Mesendoderm (in vitro differentiated cells): Measurements from ENCODE around the gene KMT2D.

Experiments used
- DNase-seq: peaks from one replicate; pipeline ENCODE4 v3.0.0; 2013
- H2AK5ac ChIP-seq: 2 replicates; pipeline ENCODE4 v1.6.1; 2013; ENCODE audit warnings: low read length, inconsistent platforms
- H2BK120ac ChIP-seq: 2 replicates; pipeline ENCODE4 v1.6.1; 2013; ENCODE audit warnings: low read depth, mild to moderate bottlenecking, low read length, moderate library complexity, mixed read lengths
- H2BK15ac ChIP-seq: replicated peaks from 2 replicates; pipeline ENCODE4 v1.6.1; 2013; ENCODE audit warnings: low read depth, mild to moderate bottlenecking, moderate library complexity
- H2BK5ac ChIP-seq: 2 replicates; pipeline ENCODE4 v1.6.1; 2013; ENCODE audit warnings: low read length, inconsistent platforms
- H3K18ac ChIP-seq: 2 replicates; pipeline ENCODE4 v1.6.1; 2013; ENCODE audit warnings: mild to moderate bottlenecking, low read length, mixed read lengths
- H3K23ac ChIP-seq: one replicate; pipeline ENCODE4 v1.6.1; 2013; ENCODE audit warnings: low read length
- H3K27ac ChIP-seq: 2 replicates; pipeline ENCODE4 v1.5.1; 2013; ENCODE audit warnings: low read depth, mild to moderate bottlenecking, inconsistent platforms, low read length, moderate library complexity
- H3K27me3 ChIP-seq: 2 replicates; pipeline ENCODE4 v1.6.1; 2013; ENCODE audit warnings: low read length, control low read depth, mild to moderate bottlenecking, inconsistent platforms; ENCODE audit not compliant: insufficient read depth, poor library complexity
- H3K36me3 ChIP-seq: 2 replicates; pipeline ENCODE4 v1.6.1; 2013; ENCODE audit warnings: low read length, inconsistent platforms; ENCODE audit not compliant: control insufficient read depth, insufficient read depth
- H3K4ac ChIP-seq: one replicate; pipeline ENCODE4 v1.6.1; 2013; ENCODE audit warnings: low read depth, mild to moderate bottlenecking, low read length, moderate library complexity
- H3K4me1 ChIP-seq: 2 replicates; pipeline ENCODE4 v1.6.1; 2013; ENCODE audit warnings: low read depth, low read length, inconsistent platforms; ENCODE audit not compliant: control insufficient read depth
- H3K4me2 ChIP-seq: 2 replicates; pipeline ENCODE4 v1.6.1; 2013; ENCODE audit warnings: low read length
- H3K4me3 ChIP-seq: 2 replicates; pipeline ENCODE4 v1.5.1; 2013; ENCODE audit warnings: mild to moderate bottlenecking, low read length
- H3K56ac ChIP-seq: one replicate; pipeline ENCODE4 v1.6.1; 2013; ENCODE audit warnings: low read length
- H3K79me1 ChIP-seq: 2 replicates; pipeline ENCODE4 v1.6.1; 2013; ENCODE audit warnings: low read length, inconsistent platforms
- H3K79me2 ChIP-seq: 2 replicates; pipeline ENCODE4 v1.6.1; 2013; ENCODE audit warnings: mild to moderate bottlenecking, low read length; ENCODE audit not compliant: control insufficient read depth, insufficient read depth
- H3K9ac ChIP-seq: 2 replicates; pipeline ENCODE4 v1.6.1; 2013; ENCODE audit warnings: low read length, inconsistent platforms
- H4K5ac ChIP-seq: one replicate; pipeline ENCODE4 v1.6.1; 2013; ENCODE audit warnings: low read length
- H4K8ac ChIP-seq: one replicate; pipeline ENCODE4 v1.6.1; 2013; ENCODE audit warnings: low read depth, mild to moderate bottlenecking, control low read depth, low read length, moderate library complexity
- WGBS: extraction: QIAGEN DNeasy Blood & Tissue Kit; methylation state at CpG from one replicate; pipeline ENCODE4 v1.1.7; 2013; ENCODE audit warnings: low lambda C conversion rate, missing lambda C conversion rate; ENCODE audit not compliant: insufficient coverage; ENCODE audit errors: extremely low coverage; 5-methylcytosine and 5-hydroxymethylcytosine counted together

KMT2D gene

DNA sequence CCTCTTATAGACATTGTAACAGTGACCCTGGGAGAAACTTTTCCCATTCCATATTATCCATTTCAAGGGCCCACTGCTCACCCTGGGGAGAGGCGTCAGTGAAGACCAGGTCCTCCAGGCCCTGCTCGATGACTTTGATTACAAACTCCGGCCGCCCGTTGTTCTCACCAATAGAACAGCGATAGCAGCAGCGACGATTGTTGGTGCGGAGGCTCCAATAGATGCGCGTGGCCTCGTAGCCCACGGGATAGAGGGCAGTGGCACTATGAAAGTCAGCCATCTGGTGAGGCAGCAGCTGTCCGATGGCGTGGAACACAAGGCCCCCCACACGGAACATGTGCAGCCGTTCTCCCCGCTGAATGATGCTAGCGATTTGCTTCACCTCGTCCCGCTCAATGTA is 34.5 kb downstream of the KMT2D start:
- Histone ChIP-seq H3K56ac (no peak overlapping the region), H3K4ac (no peak overlapping the region), H3K79me2 (no peaks in the 10 kb centered on the region), H4K5ac (no peak overlapping the region), H3K23ac (no peak overlapping the region), H2AK5ac (no peak overlapping the region), H4K8ac (no peak overlapping the region), H3K4me1 (no peaks in the 10 kb centered on the region), H3K27me3 (no peaks in the 10 kb centered on the region), H3K4me3 (no peak overlapping the region), H2BK120ac (no peak overlapping the region), H3K27ac (no peak overlapping the region), H3K79me1 (no peaks in the 10 kb centered on the region), H3K18ac (no peak overlapping the region), H3K9ac (no peak overlapping the region), H3K36me3 (peaks cover 32% of the 10 kb centered on the region), H2BK5ac (no peak overlapping the region), H2BK15ac (no peak overlapping the region), H3K4me2 (no peak overlapping the region)
- whole genome bisulfite sequencing: no CpG with 5 or more reads among the region's 21 CpGs
- no peak for DNase-seq

DNA sequence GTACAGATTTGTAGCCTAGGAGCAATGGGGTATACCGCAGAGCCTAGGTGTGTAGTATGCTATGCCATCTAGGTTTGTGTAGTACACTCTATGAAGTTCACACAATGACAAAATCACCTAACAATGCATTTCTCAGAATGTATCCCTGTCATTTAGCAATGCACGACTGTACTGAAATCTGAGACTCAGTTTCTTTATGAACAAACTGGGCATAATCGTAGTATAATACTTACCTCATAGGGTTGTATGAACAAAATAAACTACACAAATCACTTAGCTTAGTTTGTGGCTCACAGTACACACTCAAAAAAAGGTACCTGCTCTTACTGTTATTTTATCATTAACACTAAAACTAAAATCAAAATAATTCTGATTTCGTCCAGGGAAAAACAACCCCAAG is 35.1 kb downstream of the KMT2D start:
- no peak overlapping the region for H4K8ac ChIP-seq
- no CpG with 5 or more reads among the region's 4 CpGs for WGBS
- no peak overlapping the region for H3K18ac ChIP-seq
- H3K9ac ChIP-seq: no peak overlapping the region
- no peaks in the 10 kb centered on the region for H3K4me1 ChIP-seq
- H3K79me2 ChIP-seq: no peaks in the 10 kb centered on the region
- no peak overlapping the region for H2BK15ac ChIP-seq
- no peaks in the 10 kb centered on the region for H3K27me3 ChIP-seq
- H3K23ac ChIP-seq: no peak overlapping the region
- no peak overlapping the region for H3K56ac ChIP-seq
- DNase-seq: no peak
- H3K4me2 ChIP-seq: no peak overlapping the region
- no peak overlapping the region for H2AK5ac ChIP-seq
- no peak overlapping the region for H4K5ac ChIP-seq
- no peak overlapping the region for H3K4me3 ChIP-seq
- H2BK120ac ChIP-seq: no peak overlapping the region
- H3K36me3 ChIP-seq: peaks cover 29% of the 10 kb centered on the region
- H2BK5ac ChIP-seq: no peak overlapping the region
- H3K4ac ChIP-seq: no peak overlapping the region
- H3K27ac ChIP-seq: no peak overlapping the region
- H3K79me1 ChIP-seq: no peaks in the 10 kb centered on the region

- H2AK5ac ChIP-seq: no peak overlapping the region
- no peak overlapping the region for H4K5ac ChIP-seq
- H2BK5ac ChIP-seq: no peak overlapping the region
- H2BK15ac ChIP-seq: no peak overlapping the region
- H3K36me3 ChIP-seq: peaks cover 29% of the 10 kb centered on the region
- no peaks in the 10 kb centered on the region for H3K79me2 ChIP-seq
- H2BK120ac ChIP-seq: no peak overlapping the region
- no peak for DNase-seq
- no peak overlapping the region for H3K27ac ChIP-seq
- H3K56ac ChIP-seq: no peak overlapping the region
- H3K4me3 ChIP-seq: no peak overlapping the region
- no peak overlapping the region for H3K23ac ChIP-seq
- H3K4ac ChIP-seq: no peak overlapping the region
- H3K27me3 ChIP-seq: no peaks in the 10 kb centered on the region
- H3K79me1 ChIP-seq: no peaks in the 10 kb centered on the region
- H3K4me1 ChIP-seq: no peaks in the 10 kb centered on the region
- no peak overlapping the region for H3K4me2 ChIP-seq
- no peak overlapping the region for H4K8ac ChIP-seq
- H3K18ac ChIP-seq: no peak overlapping the region
- WGBS: no CpG with 5 or more reads among the region's 12 CpGs
- H3K9ac ChIP-seq: no peak overlapping the region
Measured at GRCh38 chr12:49024543-49024942, 36.1 kb downstream of the KMT2D start.

GRCh38 chr12:49023812-49024211 is 36.8 kb downstream of the KMT2D start:
- Histone ChIP-seq H3K4ac (no peak overlapping the region), H3K79me2 (no peaks in the 10 kb centered on the region), H2BK120ac (no peak overlapping the region), H3K4me3 (no peak overlapping the region), H2BK15ac (no peak overlapping the region), H4K5ac (no peak overlapping the region), H3K23ac (no peak overlapping the region), H3K9ac (no peak overlapping the region), H3K18ac (no peak overlapping the region), H4K8ac (no peak overlapping the region), H2AK5ac (no peak overlapping the region), H2BK5ac (no peak overlapping the region), H3K4me2 (no peak overlapping the region), H3K27me3 (no peaks in the 10 kb centered on the region), H3K79me1 (no peaks in the 10 kb centered on the region), H3K4me1 (no peaks in the 10 kb centered on the region), H3K27ac (no peak overlapping the region), H3K56ac (no peak overlapping the region), H3K36me3 (peaks cover 29% of the 10 kb centered on the region)
- WGBS: no CpG with 5 or more reads among the region's 2 CpGs
- DNase-seq: no peak

GRCh38 chr12:49022558-49023178 is 37.9 kb downstream of the KMT2D start:
- no peak overlapping the region for H4K5ac ChIP-seq
- H2BK5ac ChIP-seq: no peak overlapping the region
- no peak overlapping the region for H2AK5ac ChIP-seq
- peaks cover 25% of the 10 kb centered on the region for H3K36me3 ChIP-seq
- H3K23ac ChIP-seq: no peak overlapping the region
- no peak for DNase-seq
- no peak overlapping the region for H3K4me3 ChIP-seq
- no peak overlapping the region for H3K27ac ChIP-seq
- no peak overlapping the region for H2BK15ac ChIP-seq
- H3K9ac ChIP-seq: no peak overlapping the region
- H3K18ac ChIP-seq: no peak overlapping the region
- H3K4me1 ChIP-seq: no peaks in the 10 kb centered on the region
- H3K4ac ChIP-seq: no peak overlapping the region
- H3K79me2 ChIP-seq: no peaks in the 10 kb centered on the region
- H3K79me1 ChIP-seq: no peaks in the 10 kb centered on the region
- H3K4me2 ChIP-seq: no peak overlapping the region
- H3K27me3 ChIP-seq: no peaks in the 10 kb centered on the region
- WGBS: no CpG with 5 or more reads among the region's 15 CpGs
- H2BK120ac ChIP-seq: no peak overlapping the region
- no peak overlapping the region for H4K8ac ChIP-seq
- no peak overlapping the region for H3K56ac ChIP-seq

DNA sequence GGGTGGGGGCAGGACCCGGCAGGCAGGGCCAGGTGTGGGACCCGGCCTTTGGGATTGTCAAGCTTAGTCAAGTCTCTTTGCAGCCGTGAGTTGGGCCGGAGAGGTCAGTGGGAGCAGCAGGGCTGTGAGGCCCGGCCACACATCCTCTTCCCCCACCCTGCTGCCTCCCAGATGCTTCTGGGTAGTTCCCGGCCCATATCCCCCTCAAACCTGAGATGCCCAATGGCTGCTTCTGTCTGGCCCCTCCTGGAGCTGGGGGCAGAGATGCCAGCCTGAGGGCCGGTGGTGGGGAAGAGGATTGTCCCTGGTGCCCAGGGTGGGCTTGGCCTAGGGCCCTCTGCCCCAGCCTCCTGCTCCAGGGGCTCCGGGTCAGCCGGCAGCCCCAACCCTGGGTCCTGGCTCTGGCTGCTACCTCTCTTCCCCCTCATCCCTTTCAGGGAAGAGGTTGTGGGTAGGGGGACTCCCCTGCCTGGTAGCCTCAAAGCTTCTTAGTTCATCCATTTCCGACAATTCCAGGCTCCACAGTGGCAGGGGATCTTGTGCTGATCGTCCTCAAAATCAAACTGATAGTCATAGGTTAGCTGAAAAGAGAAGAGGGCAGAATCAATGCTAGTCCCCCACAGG is 39.2 kb downstream of the KMT2D start:
- Histone ChIP-seq H2BK5ac (no peak overlapping the region), H3K27ac (no peak overlapping the region), H3K79me2 (no peaks in the 10 kb centered on the region), H3K9ac (no peak overlapping the region), H3K79me1 (no peaks in the 10 kb centered on the region), H3K27me3 (no peaks in the 10 kb centered on the region), H3K4me2 (no peak overlapping the region), H2BK120ac (no peak overlapping the region), H3K4me1 (no peaks in the 10 kb centered on the region), H3K23ac (no peak overlapping the region), H4K5ac (no peak overlapping the region), H4K8ac (no peak overlapping the region), H3K18ac (no peak overlapping the region), H2AK5ac (no peak overlapping the region), H2BK15ac (no peak overlapping the region), H3K56ac (no peak overlapping the region), H3K4me3 (no peak overlapping the region), H3K4ac (no peak overlapping the region), H3K36me3 (peaks cover 22% of the 10 kb centered on the region)
- WGBS: no CpG with 5 or more reads among the region's 11 CpGs
- no peak for DNase-seq
